AG09309 (cell line): ENCODE results near the gene SAFB.

Experiments
- DNase-seq: peaks from one replicate; pipeline ENCODE4 v3.0.0-alpha.2; 2010; ENCODE audit warnings: low read depth
- H3K4me3 ChIP-seq: 2 replicates; pipeline ENCODE4 v1.5.1; 2011; ENCODE audit warnings: mild to moderate bottlenecking, low read depth, low read length, moderate library complexity; ENCODE audit not compliant: control insufficient read depth
- CTCF ChIP-seq: IDR thresholded peaks from 2 replicates; pipeline ENCODE4 v1.5.1; 2011; ENCODE audit warnings: mild to moderate bottlenecking, low read depth, low read length, inconsistent platforms; ENCODE audit not compliant: insufficient read depth, control insufficient read depth; ENCODE audit errors: missing control alignments

Gene SAFB

GRCh38 chr19:5681391-5682106, 58.7 kb downstream of the SAFB start:
- peak overlapping the region; percentile 85 for H3K4me3 ChIP-seq
- no peak for DNase-seq
- no peak for TF ChIP-seq CTCF

GRCh38 chr19:5682107-5682482, 59.2 kb downstream of the SAFB start:
- TF ChIP-seq CTCF: no peak
- DNase-seq: no peak
- no peak overlapping the region for H3K4me3 ChIP-seq

GRCh38 chr19:5683177-5683886, 60.4 kb downstream of the SAFB start:
- no peak for TF ChIP-seq CTCF
- H3K4me3 ChIP-seq: no peak overlapping the region
- no peak for DNase-seq

- TF ChIP-seq CTCF: no peak
- no peak for DNase-seq
- no peak overlapping the region for H3K4me3 ChIP-seq
Measured at GRCh38 chr19:5684694-5685430, 62.0 kb downstream of the SAFB start.

- peak overlapping the region; percentile 39 for H3K4me3 ChIP-seq
- TF ChIP-seq CTCF: no peak
- DNase-seq: no peak
Measured at GRCh38 chr19:5686326-5686646, 63.4 kb downstream of the SAFB start.

GRCh38 chr19:5686647-5687359, 63.9 kb downstream of the SAFB start:
- no peak for DNase-seq
- peak overlapping the region; percentile 39 for H3K4me3 ChIP-seq
- peak; percentile 85 for TF ChIP-seq CTCF
